Activated CD4-positive, alpha-beta T cell treated with anti-CD3 and anti-CD28 coated beads for 24 hours (primary cell): ENCODE results near the gene NPVF.

ENCODE experiments used
- DNase-seq, 2 donors: peaks; one replicate each; pipeline ENCODE4 v3.0.0-alpha.2; 2020; ENCODE audit warnings: low read depth in 2 of 2

NPVF gene

DNA sequence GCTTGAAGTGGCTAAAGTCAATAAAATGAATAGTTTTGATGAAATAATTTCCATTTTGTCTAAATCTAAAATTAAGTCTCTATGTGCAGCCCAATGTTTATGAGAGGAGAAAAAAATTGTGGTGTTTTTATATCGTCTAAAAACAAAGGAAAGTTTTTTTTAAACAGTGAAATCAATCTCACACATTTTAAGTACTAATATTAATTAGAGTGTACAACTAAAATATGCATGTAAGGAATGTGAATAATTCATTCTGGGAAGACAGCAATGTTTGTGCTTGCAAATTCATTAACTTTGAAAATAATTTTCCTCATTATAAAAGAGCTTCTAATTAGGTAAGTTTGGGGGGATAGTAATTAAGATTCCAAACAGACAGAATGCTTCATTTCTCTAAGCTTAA, at the start of gene NPVF:
NPVF (minus strand) TSS at position 101 of the 400 bp plus-strand sequence; CDS start at position 54, 47 bp downstream.
- DNase-seq, result no peak

DNA sequence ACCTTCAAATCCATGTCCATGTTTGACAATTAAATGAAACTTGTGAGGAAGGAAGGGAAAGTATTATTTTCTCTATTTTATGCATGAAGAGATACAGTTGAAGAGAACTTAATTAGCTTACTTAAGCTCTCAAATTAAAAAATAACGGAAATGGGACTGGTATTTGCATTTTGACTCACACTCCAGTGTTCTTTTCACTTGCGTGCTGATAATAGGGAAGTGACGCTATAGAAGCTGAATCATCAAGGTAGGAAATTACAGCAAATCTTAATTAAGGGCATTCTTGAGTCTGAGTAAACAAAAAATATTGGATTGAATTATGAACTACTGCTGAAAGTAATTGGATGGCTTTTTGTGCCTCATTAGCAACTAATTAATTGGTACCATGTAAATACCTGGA, 44.0 kb upstream of the NPVF start:
- DNase-seq, result no peak

GRCh38 chr7:25263337-25263736, 35.1 kb upstream of the NPVF start:
- DNase-seq, result no peak

DNA sequence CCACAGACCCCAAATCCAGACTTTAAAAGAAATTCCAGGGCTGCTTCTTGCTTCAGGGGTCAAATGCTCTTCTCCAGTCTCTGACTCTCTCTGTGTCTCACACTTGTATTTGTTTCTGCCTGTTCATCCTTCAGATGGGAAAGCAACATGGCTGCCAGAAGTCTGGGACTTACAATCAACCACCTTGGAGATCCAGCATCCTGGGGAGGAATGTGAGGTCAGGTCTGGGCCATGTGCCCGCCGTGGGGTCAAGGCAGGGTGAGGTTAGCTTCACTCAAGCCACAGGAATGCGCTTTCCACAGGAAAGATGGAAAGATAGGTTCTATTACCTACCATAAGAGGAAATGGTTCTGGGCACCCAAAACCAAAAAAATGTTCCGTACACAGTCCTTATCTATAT, 34.3 kb upstream of the NPVF start:
- DNase-seq, result no peak

GRCh38 chr7:25261545-25262140, 33.4 kb upstream of the NPVF start:
- no peak for DNase-seq

- DNase-seq, result no peak
These were observed 32.7 kb upstream of the NPVF start for GRCh38 chr7:25260862-25261494.

DNA sequence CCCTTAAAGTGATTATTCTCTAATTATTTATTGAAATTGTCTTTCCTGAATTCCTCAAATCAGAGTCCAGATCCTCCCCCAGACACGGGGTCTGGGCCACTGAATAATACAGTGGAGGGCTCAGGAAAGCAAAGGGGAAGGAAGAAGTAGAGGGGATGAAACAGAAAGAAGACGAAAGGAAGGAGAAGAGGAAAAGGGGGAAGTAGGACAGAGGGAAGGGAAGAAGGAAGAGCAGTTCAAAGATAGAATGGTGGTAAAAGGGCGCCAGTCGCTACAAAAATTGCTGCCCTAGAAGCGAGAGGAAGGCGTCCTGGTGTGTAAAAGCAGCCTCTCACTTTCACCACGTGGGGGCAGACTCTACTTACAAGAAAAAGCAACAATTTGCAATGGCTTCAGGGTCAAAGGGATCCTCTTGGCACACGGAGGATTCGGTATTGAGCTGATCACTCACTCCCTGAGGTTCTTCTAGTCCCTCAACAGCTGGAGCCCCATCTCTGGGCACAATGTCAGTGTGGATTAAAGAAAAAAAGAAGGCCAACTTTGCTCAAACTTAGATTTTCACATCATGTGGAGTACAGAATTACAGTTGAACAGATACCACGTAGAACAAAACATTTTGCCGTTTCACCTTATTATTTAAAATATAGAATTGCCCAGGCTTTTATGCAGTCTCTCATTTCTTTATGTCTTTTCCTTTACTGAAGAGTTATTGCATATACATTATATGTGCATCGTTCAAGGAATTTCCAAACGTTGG, 31.4 kb upstream of the NPVF start:
- DNase-seq, result peak; percentile 33 to 51

DNA sequence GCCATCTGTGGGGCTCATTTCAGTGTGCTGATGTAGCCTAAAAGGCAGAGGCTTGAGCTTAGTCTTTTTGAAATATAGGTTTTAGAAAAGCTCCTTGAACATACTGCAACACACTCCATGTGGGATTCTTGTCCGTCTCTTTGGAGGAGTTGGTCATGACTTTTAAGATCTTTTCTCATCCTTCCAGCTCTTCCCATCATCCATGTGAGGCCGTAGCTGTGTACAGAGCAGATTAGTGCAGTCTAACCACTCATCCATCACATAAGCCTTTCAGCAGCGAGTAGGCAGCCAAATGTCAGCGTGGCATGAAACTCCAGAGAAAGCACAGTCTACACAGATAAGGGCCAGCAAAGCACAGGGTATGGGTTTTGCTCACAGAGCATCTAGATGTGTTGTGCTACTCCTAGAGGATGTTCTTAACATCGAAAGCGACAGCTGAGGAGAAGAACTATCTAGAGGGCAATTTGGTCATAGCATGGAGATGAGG, 28.1 kb upstream of the NPVF start:
- no peak for DNase-seq

GRCh38 chr7:25255611-25256332, 27.5 kb upstream of the NPVF start:
- no peak for DNase-seq

DNA sequence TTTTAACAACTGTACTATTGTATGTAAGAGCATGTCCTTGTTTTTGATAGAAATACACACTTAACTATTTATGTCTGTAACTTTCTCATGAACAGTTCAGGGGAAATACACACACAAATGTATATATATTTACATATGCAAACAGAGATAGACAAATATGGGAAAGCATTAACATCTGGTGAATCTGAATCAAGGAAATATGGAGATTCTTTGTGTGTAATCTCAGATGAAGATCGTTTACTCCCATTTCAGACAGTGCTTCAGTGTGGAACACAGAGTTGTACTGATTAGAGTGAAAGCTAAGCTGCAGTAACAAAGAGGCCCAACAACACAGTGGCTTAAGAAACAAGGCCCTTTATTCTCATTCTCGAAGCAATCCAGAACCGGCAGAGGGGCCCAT, 26.3 kb upstream of the NPVF start:
- no peak for DNase-seq

GRCh38 chr7:25253714-25254113, 25.4 kb upstream of the NPVF start:
- no peak for DNase-seq

DNA sequence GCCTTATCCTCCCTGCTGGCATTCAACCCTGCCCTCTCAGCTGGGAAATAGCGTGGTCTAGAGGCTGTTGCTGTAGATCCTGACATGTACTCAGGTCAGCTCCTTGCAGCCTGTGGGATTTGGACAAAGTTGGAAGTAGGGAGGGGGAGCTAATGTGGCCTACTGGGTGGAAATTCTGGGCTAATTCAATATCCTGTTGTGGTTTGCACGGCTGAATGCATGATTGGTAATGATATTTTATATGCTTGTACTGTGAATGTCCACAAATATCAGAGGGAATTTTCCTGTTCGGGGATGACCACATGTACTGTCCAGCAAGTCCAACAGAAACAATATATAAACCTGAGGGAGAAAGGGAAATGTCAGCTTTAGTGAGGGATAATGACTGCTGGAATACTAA, 22.1 kb upstream of the NPVF start:
- DNase-seq, result no peak

GRCh38 chr7:25249772-25250171, 21.5 kb upstream of the NPVF start:
- DNase-seq, result no peak

GRCh38 chr7:25246306-25246705, 18.0 kb upstream of the NPVF start:
- DNase-seq, result no peak

GRCh38 chr7:25244254-25245033, 16.2 kb upstream of the NPVF start:
- no peak for DNase-seq

- no peak for DNase-seq
These were observed 14.4 kb upstream of the NPVF start for GRCh38 chr7:25242678-25243077.

- no peak for DNase-seq
These were observed 12.6 kb upstream of the NPVF start for GRCh38 chr7:25240896-25241295.

DNA sequence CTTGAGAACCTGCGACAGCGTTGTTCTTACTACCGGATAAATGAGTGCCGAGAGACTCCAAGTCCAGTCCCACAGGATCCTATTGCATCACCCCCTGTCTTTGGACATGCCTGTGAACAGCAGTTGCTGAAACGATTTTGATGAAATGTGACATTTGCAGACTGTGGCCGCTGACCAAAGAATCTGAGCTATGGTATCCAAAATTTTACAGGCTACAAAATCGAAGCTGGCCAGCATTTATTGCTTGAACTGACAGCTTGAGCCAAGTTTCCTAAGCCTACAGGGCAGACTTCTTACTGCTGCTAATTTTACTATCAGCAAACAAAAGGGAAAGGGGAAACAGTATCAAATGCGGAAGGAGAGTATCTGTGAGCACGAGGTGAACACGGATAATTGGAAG, 12.1 kb upstream of the NPVF start:
- DNase-seq, result no peak

DNA sequence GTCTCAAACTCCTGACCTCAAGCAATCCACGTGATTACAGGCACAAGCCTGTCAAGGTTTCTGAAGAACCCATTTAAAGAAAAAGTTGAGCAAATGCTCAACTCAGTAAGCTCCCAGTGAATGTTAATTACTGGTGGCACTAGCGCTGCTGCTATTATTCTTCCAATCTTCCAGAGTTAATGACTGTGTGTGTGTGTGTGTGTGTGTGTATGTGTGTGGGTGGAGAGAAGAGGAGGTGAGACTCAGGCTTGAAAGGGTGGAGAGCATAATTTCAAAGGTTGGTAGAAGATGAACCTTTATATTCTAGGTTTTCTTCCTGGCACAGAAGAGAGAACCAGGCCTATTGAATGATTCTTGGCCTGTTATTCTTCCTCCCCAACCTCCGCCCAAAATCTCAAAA, 11.6 kb upstream of the NPVF start:
- DNase-seq, result no peak

- no peak for DNase-seq
These were observed 9.9 kb upstream of the NPVF start for GRCh38 chr7:25238066-25238725.

DNA sequence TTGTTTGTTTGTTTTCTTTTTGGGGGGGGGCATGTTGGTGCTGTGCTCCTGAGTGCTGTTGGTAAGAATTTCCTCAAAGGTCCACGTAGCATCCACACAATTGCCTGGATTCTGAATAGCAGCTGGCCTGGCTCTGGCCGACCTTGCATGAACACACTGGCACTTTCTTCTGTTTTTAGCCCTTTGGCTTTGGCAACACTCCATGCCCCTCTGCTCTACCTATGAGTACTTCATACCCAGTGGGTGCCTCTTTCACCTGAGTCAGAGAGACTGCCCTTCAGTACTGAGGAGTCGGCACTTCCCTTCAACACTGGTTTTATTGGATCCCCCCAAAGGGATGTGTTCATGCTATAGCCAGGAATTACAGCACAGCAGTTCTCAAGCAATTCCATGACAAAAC, 7.2 kb upstream of the NPVF start:
- DNase-seq, result no peak
